Central memory CD4-positive, alpha-beta T cell (primary cell): ENCODE data around the gene GCNT4.

Source experiments
- DNase-seq: peaks from one replicate; pipeline ENCODE4 v3.0.0; 2022

Gene GCNT4

DNA sequence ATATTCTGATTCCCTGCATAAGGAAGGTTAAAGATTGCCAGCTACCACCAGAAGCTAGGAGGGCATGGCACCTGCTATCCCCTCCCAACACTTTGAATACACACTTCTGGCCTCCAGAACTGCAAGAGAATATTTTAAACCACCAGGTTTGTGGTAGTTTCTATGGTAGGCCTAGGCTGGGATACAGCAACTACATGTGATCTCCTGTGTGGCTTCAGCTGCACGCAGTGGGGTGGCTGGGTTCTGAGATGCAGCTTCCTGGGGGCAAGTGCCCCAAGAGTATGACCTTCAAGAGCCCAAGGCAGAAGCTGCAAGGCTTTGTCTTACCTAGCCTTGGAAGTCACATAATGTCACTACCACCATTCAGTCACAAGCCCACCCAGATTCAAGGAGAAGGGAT lies 39.6 kb downstream of the GCNT4 start:
- no peak for DNase-seq

DNA sequence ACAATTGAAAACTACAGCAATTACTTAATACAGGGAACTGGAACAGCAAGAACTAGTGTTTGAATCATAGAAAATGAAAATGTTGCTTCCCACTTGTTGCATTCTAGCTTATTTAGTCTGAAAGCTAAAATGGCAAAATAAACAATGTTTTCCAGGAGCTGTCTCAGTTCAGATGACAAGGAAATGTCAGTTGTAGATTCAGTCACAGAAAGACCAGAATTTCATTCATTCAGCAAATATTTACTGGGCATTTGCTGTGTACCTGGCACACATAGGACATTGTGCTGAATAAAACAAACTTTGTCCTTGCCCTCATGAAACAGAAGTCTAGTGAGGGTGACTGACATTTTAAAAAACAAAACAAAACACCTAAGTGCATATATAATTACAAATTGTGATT lies 41.5 kb downstream of the GCNT4 start:
- no peak for DNase-seq

DNA sequence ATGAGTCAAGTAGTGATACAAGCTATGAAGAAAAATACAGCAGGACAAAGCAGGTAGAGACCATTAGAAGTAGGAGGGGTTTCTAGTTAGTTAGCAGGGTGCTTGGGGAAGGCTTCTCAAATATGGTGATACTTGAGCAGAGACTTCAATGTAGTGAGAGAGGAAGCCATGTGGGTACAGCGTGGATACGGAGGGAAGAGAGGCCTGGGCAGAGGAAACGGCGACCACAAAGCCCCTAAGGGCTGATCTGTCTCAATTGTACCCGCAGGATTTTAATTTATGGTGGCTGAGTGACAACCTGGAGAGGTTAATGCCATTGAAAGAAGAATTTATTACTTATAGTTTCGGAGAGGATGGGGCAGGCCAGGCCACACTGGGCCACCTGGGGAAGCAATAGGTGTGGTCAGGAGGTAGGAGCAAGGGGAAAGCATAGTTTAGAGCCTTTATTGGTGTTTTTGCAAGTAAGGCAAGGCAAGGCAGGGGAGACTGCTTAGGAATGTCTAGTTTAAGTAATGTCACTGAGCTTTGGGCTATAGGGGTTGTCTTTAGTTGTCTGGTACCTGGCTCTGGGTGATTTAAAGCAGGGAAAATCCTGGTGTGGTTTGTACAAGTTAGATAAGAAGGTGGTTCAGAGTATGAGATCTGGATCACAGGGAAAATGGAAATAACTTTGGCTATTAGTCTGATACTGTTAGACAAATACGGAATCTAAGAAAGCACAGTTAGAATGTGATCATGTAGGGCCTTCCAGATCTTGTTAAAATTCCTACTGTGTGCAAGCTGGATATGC lies 42.6 kb downstream of the GCNT4 start:
- no peak for DNase-seq

DNA sequence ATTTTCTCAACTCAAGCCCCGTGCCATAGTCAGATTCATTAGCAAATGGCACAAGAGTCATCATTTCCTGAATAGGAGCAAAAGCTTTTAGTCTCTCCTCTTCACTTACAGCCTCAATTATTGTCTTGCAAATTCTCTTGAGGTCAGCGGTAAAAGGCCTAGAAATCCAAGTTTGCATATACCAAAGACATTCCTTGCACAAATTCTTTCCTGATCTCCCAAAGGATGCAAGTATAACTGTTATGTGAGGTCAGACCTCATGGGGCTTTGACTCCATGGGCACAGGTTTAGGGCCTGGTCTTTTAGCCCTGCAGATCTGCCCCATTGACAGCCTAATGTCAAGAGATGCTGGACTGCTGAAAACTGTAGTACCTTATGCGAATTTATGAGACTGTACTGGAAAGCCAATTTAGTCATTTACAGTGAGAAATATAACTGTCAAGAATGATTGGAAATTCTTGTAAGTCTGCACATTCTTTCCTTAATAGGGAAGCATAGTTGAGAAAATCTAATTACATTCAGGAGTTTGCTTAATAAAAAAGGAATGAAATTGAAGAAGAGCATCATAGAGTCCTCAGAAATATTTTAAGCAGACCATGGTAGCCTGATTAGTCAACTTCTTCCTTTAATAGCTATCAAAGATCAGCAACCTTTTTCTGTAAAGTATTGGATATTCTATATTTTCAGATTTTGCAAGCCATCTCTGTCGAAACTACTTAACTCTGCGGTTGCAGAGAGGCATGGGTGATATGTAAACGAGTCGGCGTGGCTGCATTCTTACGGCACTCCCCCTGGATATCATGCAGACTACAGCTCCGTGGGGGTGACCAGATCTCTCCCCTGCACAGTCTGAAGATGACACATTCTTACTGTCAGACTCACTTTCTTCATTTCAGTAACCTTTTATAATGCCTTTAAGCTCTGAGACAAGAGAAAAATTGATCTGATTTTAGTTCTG lies 45.2 kb downstream of the GCNT4 start:
- DNase-seq = no peak

DNA sequence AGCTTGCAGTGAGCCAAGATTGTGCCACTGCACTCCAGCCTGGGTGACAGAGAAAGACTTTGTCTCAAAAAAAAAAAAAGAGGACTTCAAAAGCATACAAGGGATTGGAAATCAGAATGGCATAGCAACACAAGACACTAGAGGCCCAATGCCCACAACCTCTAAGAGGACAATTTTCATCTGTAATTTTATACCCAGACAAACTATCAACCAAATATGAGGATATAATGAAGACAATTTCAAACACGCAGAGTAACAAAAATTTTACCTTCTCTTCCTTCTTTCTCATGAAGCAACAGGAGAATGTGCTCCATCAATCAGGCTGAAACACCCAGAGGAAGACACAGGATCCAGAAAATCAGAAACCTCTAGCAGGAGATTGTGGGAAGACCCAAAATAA lies 46.8 kb downstream of the GCNT4 start:
- DNase-seq = no peak
